GM18861 (cell line): ENCODE results near the gene PDE2A.

Source experiments
- ATAC-seq: cut with Tn5 transposase; IDR thresholded peaks from one replicate; pipeline ENCODE4 v1.9.1; 2021; ENCODE audit not compliant: unreplicated experiment

The PDE2A gene

DNA sequence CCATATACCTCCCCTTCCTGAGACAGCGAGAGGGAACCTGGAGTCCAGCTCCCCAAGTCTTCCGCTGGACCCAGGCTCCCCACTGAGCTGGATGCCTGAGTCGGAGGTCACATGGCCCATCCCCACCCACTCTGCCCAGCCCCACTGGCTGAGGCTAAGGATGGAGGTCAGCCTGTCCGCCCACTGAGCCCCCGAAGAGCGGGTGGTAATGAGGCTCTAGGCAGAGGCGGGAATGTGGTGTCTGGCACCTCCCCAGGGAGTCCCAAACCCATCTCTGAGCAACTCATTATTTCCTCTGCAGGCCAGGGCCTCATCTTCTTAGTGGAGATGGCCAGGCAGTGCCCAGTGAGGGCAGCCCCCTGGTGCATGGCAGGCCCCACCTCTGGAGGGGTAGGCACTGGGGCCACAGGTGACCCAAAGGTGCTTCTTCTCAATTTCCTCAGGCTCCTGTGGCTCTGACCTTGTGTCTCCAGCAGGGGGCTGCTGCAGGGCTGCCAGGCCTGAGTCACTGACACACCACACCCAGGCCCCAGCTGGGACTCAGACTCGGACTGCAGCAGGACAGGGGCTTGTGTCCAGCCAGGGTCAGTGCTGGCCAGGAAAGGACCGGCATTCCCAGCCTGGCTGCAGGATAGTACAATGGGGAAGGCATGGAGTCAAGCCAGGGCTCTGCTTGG is 10.2 kb upstream of the PDE2A start:
- no peak for ATAC-seq

DNA sequence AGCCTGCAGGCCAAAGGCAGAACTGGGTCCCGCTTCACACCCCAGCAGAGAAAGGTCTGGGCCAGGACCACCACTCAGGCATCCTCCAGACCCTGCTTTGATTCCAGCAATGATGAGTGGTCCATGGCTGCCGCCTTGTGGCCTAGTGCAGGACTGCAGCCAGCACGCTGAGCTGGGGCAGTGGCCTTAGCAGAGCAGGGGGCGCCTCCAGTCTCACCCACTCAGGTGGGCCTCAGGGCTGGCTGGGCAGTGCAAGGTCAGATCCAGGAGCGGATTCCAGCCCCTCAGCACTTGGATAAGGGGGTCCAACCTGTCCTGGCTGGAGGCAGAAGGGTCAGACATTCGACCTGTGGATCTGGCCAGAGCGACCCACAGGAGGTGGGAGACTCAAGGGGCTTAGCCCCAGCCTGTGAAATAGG is 9.6 kb upstream of the PDE2A start:
- no peak for ATAC-seq

DNA sequence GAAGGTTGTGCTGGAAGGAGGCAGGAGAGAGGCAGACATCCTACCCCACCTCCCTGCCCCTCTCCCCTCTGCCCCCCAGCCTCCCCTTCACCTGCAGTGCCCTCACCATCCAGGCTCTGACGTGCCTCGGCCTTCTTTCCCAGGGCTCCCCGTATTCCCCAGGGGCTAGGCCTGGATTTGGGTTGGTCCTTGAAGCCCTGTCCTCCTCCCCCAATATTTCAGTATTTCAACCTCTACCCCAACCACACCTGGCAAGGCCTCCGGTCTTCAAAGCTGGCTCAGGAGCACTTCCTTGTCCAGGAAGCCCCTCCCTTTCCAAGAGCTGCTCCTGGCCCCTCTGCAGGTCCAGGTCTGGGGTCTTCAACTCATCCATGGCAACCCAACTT is 8.6 kb upstream of the PDE2A start:
- ATAC-seq = no peak

DNA sequence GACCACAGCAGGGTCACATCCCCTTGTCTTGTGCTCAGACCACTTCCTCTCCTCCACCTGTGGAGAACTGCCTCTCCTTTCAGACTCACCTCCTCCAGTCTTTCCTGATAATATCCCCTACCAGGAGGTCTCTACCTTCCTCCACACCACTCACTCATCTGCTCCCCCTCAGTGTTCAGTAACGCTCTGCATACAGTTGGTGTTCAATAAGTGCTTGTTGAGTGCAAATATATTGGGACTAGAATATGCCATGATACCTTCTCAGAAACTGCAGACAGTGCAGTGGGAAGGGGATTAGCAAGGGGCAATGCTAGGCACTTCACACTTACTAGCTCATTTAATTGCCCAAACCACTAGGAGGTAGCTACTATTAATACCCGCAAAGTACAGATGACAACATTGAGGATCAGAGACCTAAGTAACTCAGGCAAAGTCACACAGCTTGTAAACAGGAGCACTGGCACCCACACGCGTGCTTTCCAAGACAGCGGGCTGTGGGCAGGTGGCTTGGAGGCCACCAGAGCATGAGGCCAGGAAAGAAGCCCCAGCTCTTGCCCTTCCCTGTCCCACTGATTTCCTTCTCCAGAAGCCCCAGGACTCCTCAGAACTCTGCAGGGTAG is 8.1 kb upstream of the PDE2A start:
- no peak for ATAC-seq

DNA sequence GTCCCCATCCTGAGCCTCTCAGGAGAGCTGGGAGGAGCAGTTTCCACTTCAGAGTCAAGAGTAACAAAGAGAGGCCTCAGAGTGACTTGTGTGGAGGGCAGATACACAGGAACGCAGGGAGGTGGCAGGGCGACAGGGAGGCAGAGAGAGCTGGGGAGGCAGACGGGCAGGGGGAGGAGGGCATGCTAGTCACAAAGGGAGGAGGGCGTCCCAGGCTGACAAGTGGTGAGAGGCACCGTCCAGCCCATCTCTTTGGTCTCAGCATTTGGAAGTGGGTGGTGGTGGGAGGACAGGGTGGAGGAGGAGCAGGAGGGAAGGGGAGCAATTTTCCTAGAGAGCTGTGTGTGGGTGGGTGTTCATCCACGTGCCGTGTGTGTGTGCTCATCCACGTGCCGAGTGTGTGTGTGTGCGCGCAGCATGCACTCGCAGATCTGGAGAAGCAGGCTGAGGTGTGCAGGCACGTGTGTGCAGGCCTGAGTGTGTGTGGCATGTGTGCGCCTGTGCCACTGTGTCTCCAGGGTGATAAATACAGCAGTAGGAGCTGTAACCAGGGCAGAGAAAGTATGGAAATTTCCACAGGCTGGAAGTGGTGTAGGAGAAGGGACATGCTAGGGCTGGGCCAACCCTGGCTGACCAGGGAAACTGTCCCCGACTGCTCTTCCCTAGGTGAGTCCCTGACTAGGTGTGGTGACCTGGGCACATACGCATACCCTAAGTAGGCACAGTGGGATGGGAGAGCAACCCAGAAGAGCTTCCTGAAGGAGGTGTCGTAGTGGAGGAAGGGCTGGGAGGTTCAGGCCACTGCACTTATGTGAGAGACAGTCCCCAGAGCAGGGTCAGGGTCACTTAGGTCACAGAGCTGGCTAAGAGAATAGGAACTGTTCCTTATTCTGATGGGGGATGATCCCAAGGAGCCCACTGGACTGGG is 7.3 kb upstream of the PDE2A start:
- ATAC-seq = no peak

DNA sequence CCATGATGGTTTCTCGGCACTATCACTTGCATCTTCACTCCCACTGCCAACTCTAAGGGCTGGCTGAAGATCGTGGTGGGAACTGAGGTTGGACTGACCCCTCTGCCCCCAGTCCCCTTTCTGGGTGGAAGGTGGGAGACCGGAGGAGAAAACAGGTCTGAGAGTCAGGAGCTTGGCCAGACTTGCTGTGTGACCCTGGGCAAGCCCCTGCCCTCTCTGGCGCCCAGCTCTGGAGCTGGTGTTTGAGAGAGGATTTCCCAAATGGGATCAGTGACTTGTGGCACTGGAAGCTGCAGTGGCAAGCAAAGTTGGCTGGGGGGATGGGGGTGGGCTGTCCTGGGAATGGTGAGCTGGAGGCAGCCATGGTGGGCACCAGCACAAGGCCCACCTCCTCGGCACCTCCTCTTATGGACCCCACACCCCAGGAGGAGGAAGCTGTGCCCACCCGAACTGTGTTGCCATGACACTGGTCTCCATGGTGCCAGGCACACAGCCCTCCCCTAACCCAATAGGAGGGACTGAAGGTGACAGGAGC is 6.5 kb upstream of the PDE2A start:
- no peak for ATAC-seq

DNA sequence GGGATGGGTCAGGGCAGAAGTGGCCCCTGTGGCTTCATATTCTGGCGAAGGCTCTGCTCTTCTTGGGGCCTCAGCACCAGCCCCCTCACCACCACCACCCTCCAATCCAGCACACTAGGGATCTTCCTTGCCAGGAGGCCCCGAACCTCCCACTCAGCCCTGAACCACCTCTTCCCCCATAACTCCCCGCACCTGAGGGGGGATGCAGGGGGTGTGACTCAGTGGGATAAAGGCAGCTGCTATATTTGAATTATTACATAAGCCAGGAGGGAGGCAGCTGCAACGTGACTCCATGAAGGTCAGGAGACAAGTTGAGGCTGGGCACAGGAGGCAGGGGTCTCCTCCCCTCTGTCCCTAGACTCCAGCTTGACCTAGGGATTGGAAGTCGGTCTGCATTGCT is 5.6 kb upstream of the PDE2A start:
- ATAC-seq = no peak

DNA sequence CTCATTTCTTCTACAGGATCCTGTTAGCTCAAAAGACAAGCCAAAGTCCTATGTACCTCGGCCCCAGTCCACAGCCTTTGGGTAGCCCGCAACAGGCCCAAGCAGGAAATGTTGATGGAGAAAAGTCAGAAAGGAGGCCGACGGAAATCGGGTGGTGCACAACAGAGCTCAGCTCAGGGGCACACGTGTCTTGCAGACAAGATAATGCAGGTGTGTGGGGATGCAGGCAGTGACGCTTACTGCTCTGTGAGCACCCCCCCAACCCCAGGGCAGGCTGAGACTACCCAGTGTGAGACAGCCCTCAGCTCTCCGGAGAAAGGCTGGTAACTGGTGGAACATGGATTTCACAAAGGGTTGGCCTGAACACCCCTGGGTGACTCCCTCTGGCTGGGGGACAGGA is 4.3 kb upstream of the PDE2A start:
- ATAC-seq = no peak

DNA sequence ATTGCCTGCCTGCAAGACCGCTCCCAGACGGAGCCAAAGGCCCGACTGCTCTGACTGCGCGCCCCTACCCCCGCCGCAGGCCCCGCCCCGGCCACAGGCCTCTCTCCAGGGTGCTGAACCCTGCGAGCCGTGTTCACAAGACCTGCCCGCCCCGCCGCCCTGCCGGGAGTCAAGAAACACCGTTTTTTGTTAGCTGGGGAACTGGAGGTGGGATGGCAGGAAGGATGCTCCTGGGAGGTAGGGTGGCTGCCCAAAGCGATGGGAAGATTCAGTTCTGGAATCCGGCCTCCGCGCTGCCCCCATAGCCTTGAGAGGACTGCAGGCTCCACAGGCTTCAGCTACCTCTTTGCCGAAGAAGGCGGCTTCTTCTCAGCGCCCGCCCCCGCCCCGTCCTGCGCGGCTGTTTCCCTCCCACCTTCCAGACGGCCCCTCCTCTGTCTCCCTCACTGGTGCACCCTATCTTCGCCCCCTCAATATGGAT is 2.7 kb upstream of the PDE2A start:
- no peak for ATAC-seq

DNA sequence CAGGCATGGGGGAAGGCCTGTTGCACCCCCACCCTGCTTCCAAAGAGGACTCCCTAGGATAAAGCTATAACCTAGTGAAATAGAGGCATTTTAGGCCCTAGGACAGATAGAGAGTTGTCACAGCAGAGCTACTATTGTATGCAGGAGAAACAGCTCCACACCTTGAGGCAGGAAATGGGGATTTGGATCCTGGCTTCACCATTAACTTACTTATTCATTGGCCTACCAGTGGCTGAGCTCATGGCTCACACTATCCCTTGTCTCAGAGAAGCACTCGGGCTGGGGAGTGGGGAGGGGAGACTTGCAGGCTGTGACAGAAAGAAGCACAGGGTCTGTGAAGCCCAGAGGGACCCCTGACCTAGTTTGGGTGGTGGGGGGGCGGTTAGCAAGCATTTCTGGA is 999 bp upstream of the PDE2A start:
- ATAC-seq = no peak

DNA sequence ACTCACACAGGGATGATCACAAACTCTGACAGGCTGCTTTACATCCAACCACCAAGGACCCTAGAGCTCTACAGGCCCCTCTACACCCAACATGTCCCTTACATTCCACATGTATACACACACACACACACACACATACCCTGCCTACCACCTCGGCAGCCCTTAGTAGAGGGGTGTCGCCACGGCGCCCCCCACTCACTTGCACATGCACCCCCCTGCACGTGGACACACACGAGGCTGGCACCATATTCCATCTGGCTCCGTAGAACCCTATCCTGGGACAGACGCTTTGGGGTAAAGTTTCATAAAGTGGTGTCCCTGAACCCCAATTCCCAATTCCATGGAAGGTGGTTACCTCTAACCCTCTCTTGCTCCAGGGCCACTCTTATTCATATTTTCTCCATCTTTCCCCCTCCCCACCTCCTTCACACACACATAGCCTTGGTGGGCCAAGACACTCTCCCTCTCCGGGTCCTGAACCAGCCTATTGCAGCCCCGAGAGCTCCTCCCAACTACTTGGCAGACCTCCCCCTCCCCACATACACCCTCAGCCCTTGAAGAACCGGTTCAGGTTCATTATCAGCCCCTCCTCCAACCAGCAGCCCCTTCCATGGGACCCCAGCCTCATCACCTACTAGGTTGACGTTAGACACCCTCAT is 809 bp downstream of the PDE2A start:
- ATAC-seq = no peak

DNA sequence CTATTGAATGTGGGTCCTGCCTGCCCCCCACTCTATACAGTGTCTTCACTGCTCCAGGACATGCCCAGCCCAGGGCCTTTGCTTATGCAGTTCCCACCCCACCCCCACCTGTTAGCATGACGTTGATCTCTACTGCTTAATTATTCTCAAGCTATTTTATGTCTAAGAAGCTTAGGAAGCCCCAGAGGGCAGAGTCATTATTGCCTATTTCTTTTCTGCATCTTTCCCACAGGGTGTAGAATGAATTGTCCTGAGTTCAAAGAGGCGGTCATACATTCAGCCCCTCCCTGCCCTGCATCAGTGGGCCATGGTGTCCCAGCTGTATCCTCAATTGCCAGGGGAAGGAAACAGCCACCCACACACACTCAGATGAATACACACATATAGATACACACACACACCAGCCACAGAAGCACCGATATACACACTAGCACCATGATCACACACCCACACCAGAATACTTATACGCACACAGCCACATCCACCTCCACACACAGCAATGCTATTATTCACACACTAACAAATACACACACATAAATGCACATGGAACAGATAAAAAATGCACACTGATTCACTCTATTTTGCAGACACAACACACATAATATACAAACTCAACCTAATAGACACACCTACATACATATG is 1.5 kb downstream of the PDE2A start:
- ATAC-seq = no peak

DNA sequence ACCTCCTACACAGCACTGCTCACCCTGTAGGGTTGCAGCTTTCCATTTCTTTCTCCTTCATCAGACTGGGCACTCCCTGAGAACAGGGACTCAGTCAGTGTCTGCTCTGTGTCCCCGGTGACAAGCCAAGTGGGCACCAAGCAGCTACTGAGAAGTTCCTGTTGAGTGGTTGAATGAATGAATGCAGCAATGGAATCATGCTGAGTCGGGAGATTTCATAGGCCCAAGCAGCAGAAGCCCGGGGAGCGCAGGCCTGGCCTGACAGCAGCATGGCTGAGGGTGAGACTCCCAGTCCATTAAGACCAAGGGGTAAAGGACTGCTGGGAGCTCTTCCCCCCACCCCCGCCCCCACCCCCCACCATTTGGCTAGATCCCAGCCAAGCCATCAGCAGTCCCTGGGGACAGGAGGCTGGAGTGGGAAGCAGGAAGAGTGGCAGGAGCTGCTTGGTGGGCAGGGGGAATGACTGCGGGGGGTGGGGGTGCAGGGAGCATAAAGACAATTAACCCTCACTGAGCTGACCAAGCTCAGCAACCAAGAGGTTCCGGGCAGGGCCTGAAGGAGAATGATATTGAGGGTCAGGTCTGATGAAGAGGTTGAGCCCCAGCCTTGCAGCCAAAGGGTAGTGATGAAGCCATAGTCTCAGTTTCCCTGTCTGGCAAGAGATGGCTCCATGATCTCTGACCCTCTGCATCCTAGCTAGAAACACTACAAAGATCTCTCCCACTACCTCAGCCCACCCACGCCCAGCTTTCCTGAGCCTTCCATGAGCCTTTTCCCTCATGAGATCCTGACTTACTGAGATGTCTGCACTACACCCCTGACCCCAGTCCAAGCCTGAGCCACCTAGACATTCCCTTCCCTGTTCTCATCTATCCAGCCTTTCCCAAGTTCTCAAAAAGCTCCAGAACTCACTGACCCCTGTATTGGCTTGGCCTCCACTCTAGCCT is 2.8 kb downstream of the PDE2A start:
- ATAC-seq = no peak

DNA sequence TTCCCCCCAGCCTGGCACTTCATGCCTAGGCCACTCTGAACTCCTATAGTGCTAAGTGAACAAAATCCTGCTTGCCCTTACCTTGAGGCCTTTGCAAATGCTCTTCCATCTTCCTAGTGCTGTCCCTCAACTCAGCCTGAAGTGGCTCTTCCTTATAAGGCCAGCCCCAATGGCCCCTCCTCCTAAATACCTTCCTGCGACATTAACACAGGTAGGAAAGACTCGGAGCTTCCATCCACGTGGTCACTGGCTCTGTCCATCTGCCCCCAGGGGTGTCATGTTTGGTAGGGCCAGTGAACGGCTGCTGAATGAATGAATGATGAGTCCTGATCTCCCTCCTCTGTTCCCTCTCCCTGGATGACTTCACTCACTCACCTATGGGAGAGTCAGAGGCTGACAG is 4.2 kb downstream of the PDE2A start:
- no peak for ATAC-seq

DNA sequence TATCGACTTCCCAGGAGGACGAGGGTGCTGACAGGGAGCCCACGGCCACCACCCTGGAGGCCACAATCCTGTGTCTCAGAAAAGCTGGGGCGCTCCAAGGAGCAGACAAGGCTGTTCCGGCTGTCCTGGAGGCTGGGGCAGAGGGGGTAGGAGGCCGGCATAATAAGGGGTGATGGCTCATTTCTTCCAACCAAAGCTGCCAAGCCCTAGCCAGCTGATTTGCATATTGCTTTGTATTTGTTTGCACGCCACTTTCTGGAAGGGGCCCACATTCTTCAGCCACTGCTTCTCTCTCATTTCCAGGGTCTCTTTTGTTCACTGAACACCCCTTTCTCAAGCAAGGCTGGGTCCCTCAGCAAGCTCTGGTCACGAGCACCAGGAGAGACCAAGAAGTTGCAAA is 4.7 kb downstream of the PDE2A start:
- ATAC-seq = no peak

DNA sequence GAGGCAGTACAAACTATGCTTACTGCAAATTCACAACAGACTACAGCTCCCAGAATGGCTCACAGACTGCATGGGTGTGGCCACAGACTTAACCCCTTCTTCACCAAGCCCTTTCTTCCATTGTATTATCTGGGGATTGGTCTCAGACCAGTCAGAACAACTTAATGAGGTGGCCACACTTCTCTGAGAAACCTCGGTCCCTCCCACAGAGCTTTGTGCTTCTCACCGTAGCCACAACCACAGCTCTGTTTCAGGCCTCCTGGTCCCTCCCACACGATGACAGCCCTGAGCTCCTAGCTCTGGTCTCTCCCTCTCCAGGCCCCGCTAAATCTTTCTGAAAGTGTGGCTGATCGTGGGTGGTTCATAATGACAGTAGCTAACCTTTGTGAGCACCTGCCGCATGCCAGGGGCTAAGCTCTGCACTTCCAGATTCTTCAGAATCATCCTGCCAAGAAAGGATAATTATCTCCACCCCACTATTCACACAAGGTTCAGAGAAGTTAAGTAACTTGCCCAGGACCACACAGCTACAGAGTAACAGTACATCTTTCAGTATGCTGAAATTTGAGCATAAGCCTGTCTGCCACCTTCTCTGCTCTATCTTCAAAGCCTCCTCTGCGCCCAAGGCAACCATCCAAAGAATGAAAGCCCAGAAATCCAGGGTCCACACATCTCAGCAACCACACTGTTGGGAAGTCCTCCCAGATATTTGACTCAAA is 5.4 kb downstream of the PDE2A start:
- no peak for ATAC-seq

DNA sequence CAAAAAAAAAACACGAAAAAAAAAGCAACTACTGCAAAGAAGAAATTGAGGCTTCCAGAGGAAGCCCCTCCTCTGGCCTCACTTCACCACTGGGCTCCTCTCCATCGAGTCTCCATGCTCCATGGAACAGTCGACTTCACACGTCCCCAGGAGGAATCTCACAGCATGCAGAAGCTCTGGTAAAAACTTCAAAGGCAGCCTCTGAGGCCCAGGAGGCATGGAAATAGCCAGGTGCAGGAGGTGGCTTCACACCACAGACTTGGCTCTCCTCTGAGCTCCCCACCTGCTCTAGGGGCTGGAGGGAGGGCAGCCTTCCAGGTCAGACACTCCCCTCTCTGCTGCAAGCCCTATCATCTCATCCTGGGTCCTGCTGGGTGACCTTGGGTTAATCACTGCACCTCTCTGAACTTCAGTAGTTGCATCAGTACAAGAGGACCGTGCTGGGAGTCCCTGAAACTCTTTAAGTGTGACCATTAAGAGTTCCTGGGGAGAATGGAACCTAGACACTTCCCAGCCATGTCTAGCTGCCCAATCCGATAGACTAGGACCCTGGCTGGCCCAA is 8.2 kb downstream of the PDE2A start:
- no peak for ATAC-seq

DNA sequence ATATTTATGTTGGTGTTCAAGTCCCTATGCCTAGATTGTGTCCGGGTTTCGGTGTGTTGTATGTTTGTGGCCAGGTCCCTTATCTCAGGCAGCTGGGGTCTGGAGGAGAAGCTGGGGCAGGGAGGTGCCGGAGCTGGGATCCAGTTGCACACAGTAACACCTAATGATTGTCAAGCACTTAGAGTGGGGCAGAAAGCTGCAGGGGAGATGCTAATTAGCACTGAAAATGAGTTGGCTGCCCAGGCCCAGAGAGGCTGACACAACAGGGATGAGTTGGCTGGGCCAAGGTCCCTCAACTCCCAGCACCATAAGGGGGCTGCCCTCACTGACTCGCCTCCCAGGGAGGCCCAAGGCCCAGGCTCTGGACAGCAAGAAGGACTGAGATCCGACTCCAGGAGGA is 12.2 kb downstream of the PDE2A start:
- no peak for ATAC-seq

DNA sequence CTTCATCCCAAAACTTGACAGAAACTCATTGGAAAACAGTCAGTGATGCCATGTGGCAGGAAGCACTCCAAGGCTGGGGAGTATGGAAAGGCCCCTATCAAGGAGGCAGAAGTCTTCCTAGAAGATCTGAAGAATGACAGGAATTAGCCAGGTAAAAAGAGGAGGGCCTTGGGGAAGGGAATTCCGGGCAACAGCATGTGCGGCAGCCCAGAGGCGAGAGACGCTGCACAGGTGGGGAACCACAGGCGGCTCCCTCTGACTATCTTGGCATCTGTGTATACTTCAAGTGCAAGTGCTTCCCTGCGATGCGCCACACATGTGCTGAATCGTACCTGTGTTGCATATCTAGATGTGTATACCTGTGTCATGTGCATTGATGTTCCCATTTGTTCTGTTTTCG is 12.7 kb downstream of the PDE2A start:
- ATAC-seq = no peak
